ENCODE measurements around the gene SPAG16. TPM values are rescaled to one million over a fixed set of nuclear protein-coding genes. Genes with fewer than 3 reads are reported as not detected.

Gene SPAG16
- total RNA-seq, 4 donors from 2014 or later, result 25.6 to 37.5 (median 26.3) TPM

DNA sequence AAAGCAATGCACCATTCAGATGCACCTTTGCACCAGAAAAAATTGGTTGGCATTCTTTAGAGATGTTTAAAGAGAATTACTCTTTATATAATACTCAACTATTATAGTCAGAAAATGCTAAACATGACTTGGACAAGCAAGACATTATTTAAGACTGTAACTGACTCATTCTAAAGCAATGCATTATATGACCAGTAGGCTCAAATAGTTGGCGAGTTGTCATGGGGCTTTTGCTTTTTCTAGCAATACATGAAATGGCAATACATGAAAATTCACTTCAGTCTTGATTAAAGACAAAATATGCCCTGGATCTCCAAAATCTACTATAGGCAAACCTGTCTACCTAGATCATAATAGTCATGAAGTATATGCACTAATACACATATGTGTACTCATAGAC is 909.7 kb downstream of the SPAG16 start:
- no peak overlapping the region for H3K4me3 ChIP-seq (ENCODE audit: low read depth, poor library complexity, severe bottlenecking)
- TF ChIP-seq, protein P1, sequence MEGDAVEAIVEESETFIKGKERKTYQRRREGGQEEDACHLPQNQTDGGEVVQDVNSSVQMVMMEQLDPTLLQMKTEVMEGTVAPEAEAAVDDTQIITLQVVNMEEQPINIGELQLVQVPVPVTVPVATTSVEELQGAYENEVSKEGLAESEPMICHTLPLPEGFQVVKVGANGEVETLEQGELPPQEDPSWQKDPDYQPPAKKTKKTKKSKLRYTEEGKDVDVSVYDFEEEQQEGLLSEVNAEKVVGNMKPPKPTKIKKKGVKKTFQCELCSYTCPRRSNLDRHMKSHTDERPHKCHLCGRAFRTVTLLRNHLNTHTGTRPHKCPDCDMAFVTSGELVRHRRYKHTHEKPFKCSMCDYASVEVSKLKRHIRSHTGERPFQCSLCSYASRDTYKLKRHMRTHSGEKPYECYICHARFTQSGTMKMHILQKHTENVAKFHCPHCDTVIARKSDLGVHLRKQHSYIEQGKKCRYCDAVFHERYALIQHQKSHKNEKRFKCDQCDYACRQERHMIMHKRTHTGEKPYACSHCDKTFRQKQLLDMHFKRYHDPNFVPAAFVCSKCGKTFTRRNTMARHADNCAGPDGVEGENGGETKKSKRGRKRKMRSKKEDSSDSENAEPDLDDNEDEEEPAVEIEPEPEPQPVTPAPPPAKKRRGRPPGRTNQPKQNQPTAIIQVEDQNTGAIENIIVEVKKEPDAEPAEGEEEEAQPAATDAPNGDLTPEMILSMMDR (IDR thresholded peaks at IDR 0.05), result no peak
- no peak for TF ChIP-seq POLR2A (IDR thresholded peaks at IDR 0.05)
- 70 to 71% methylated on average over 1 of the region's 1 CpG for whole genome bisulfite sequencing, 2 donors
- no peak for DNase-seq (ENCODE audit: low spot score in 2 of 2)
- intact Hi-C loops (cut with DNase I; ENCODE audit: low total_unique reads), result no loop called here

DNA sequence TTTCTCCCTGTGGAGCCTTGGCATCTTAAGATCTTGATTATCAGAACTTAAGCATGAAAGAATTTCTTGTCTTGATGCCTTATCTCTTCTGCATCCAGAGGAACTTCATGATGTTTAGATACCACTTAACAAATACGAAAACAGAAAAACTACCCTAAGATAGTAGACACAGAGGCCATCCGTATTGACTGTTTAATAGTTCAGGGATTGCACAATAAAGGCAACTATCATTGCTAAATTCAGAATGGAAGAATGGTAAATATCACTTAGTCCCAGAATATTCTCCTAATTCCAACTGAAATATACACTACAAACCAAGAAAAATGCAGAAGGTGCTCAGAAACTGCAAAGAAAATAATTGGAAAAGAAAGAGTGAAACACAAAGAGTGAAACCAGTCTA is 912.0 kb downstream of the SPAG16 start:
- TF ChIP-seq, protein P1 (IDR thresholded peaks at IDR 0.05), result no peak
- no peak for TF ChIP-seq POLR2A (IDR thresholded peaks at IDR 0.05)
- no peak overlapping the region for H3K4me3 ChIP-seq (ENCODE audit: low read depth, poor library complexity, severe bottlenecking)
- no peak for DNase-seq (ENCODE audit: low spot score in 2 of 2)
- WGBS, 2 donors, result 71 to 87% methylated on average over 2 of the region's 2 CpGs
- intact Hi-C loops (cut with DNase I; ENCODE audit: low total_unique reads), result no loop called here

DNA sequence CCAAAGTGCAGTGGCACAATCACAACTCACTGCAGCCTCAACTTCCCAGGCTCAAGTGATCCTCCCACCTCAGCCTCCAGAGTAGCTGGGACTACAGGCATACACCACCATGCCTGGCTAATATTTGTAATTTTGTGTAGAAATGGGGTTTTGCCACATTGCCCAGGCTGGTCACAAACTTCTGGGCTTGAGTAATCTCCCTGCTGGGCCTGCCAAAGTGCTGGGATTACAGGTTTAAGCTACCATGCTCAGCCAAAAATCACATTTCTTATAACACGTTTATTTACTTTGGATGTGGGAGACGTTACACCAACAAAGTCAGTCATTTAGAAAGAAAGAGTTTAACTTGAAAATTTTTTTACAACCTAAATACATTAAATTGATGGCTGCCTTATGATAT is 917.6 kb downstream of the SPAG16 start:
- TF ChIP-seq POLR2A (IDR thresholded peaks at IDR 0.05), result no peak
- TF ChIP-seq, protein P1 (IDR thresholded peaks at IDR 0.05), result no peak
- no peak overlapping the region for H3K4me3 ChIP-seq (ENCODE audit: low read depth, poor library complexity, severe bottlenecking)
- intact Hi-C loops (cut with DNase I; ENCODE audit: low total_unique reads), result no loop called here
- no peak for DNase-seq (ENCODE audit: low spot score in 2 of 2)
- WGBS, 2 donors, result 70 to 80% methylated on average over 2 of the region's 2 CpGs

DNA sequence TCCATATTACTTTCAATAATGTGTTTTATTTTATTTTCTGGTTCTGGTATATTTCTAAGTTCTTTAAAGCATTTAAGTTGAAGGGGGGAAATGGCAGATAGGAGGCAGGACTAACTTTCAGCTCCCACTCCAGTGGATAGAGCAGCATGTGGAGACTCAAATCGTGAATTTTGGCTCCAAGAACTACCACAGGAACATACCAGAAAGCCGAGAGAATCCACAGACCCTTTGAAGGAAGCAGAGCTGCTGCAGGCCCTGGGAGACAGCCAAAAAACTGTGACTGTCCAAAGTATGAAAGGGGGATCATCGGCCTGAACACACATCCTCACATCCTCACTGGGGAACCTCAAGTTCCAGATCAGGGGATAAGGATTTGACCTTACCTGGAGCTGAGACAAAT is 919.0 kb downstream of the SPAG16 start:
- TF ChIP-seq POLR2A (IDR thresholded peaks at IDR 0.05), result no peak
- TF ChIP-seq, protein P1 (IDR thresholded peaks at IDR 0.05), result no peak
- intact Hi-C loops (cut with DNase I; ENCODE audit: low total_unique reads), result no loop called here
- no peak overlapping the region for H3K4me3 ChIP-seq (ENCODE audit: low read depth, poor library complexity, severe bottlenecking)
- DNase-seq (ENCODE audit: low spot score in 2 of 2), result no peak
- WGBS, 2 donors, result 25 to 41% methylated on average over 3 of the region's 3 CpGs

DNA sequence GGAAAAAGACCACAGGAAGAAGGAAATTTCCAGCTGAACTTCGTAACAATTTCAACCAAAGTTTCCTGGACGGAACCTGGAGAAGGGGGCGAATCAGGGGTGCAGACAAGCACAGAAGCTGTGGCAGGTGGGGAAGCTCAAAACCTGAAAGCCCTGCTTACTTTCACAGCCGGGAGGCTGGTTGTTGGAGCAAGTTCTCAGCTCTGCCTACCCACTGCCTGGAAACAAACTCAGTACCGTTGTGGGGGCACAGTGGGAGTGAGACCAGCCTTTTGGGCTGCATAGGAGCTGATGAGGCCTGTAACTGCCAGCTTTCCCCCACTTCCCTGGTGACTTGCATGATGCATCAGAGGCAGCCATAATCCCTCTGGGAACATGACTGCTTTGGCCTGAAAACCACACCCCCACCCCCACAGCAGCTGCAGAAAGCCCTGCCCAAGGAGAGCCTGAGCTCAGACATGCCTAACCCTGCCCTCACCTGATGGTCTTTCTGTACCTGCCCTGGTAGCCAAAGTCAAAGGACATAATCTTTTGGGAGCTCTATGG is 919.6 kb downstream of the SPAG16 start:
- 70 to 75% methylated on average over 5 of the region's 5 CpGs for WGBS, 2 donors
- no peak overlapping the region for H3K4me3 ChIP-seq (ENCODE audit: low read depth, poor library complexity, severe bottlenecking)
- DNase-seq (ENCODE audit: low spot score in 2 of 2), result no peak
- intact Hi-C loops (cut with DNase I; ENCODE audit: low total_unique reads), result no loop called here
- TF ChIP-seq, protein P1 (IDR thresholded peaks at IDR 0.05), result no peak
- no peak for TF ChIP-seq POLR2A (IDR thresholded peaks at IDR 0.05)

DNA sequence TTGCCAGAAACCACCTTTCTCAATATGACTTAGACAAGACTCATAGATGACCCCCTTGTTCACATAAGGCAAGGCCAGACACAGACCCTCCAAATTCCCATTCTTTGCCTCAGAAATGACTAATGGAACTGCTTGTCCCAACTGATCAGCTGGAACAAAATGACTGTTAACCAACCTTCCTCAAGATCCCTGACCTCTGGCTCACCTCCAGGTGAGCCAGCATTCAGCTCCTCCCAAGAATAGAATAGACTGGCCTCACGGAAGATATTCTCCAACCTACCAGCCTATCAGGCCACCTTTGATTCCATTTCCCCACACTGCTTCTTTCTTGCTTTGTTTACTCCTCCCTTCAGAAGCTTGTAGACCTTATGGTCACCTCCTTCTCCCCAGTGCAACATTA is 930.8 kb downstream of the SPAG16 start:
- intact Hi-C loops (cut with DNase I; ENCODE audit: low total_unique reads), result no loop called here
- DNase-seq (ENCODE audit: low spot score in 2 of 2), result no peak
- H3K4me3 ChIP-seq (ENCODE audit: low read depth, poor library complexity, severe bottlenecking), result no peak overlapping the region
- TF ChIP-seq POLR2A (IDR thresholded peaks at IDR 0.05), result no peak
- TF ChIP-seq, protein P1 (IDR thresholded peaks at IDR 0.05), result no peak
- 91 to 96% methylated on average over 1 of the region's 1 CpG for WGBS, 2 donors
